Hematopoietic multipotent progenitor cell (in vitro differentiated cells): ENCODE data around the gene SMAD3. TPM values are rescaled to one million over a fixed set of nuclear protein-coding genes. Genes with fewer than 3 reads are reported as not detected.
"Not testable (repeated sequence)": the region's sequence is repeated elsewhere in the genome, so short reads cannot be mapped to it uniquely, and the experiment has no call there.

Experiments
- DNase-seq, 3 donors: peaks; one replicate each; pipeline ENCODE4 v3.0.0-alpha.2; 2011 to 2015; ENCODE audit warnings: low read depth in 2 of 3, low spot score in 2 of 3
- total RNA-seq: library from RNA; depleted of rRNA; stranded (reverse); fragments of >200 nt; gene quantifications from one replicate; pipeline ENCODE4 v1.2.3, GENCODE V29; 2012

The SMAD3 gene
- total RNA-seq, 1 donor = 54.7 TPM

- no peak for DNase-seq
Observed at GRCh38 chr15:67138891-67139855, 73.8 kb downstream of the SMAD3 start.

GRCh38 chr15:67140078-67140833, 74.9 kb downstream of the SMAD3 start:
- DNase-seq = no peak

DNA sequence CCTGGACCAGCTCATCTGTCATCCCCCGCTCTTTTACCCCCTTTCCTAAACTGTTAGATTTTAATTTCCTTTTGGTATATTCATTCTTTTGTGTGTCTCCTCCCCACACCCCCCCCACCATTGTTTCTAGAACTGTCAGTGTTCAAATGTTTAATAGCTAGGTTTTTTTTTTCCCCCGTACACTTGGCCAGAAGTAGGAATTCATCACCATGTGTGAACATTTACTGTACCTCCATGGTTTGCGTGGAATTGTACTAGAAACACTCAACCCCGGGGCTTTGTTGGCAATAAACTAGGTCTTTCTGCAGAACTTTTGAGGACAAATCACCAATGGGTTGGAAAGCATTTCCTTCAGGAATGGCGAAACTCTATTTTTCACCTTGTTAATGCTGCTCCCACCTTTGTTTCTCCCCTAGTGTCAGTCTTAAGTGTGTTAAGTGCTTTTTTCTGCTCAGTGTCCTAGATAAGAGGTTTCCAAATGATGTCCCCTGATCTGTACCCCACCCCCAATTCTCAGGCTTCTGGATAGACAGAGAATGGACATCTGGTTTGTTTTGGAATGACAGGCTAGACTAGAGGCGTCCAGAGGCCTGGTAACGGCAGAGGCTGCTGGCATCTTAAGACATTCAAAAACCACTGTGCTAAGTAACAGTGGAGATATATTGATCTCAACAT, 76.8 kb downstream of the SMAD3 start:
- DNase-seq = no peak

- DNase-seq = no peak
Observed at GRCh38 chr15:67142767-67143100, 77.3 kb downstream of the SMAD3 start.

DNA sequence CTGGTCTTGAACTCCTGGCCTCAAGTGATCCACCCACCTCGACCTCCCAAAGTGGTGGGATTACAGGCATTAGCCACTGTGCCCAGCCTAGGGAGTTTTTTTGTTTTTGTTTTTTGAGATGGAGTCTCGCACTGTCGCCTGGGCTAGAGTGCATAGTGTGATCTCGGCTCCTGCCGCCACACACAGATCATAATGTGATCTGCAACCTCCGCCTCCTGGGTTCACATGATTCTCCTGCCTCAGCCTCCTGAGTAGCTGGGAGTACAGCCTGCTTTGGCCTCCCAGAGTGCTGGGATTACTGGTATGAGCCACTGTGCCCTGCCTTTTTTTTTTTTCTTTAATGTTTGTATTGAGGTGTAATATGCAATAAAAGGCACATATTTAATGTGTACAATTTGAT, 78.2 kb downstream of the SMAD3 start:
- DNase-seq = no peak

GRCh38 chr15:67144609-67145311, 79.4 kb downstream of the SMAD3 start:
- no peak for DNase-seq

DNA sequence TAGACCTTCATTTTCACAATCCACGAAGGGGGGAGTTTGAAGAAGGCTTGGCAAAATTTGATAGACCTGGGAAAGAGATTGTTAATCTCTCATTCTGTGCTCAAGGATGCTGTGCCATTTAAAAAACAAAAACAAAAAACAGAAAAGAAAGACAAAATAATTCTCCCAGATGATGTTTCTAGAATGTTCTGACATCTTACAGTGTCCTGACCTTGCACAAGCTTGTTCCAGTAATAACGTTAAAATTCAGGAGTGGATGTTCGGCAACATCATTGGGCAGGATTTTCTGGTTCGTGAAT, 79.9 kb downstream of the SMAD3 start:
- DNase-seq = no peak

DNA sequence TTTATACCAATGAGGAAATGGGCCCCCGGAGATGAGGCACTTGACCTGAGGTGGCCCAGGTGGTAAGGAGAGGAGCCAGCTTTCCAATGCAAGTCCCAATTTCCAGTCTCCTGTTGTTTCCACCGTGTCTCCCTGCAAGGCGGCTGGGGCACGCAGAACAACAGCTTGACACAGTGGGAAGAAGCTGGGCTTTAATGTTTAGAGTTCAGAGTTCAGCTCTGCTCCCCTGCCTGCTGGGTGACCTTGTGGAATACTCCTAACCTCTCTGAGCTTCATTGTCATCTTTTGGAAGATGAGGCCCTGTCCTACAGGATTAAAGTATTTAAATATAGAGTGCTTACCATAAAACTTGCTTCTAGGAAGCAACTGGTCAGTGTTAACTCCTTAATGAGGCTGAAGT, 80.3 kb downstream of the SMAD3 start:
- DNase-seq = no peak

GRCh38 chr15:67146234-67146633, 80.8 kb downstream of the SMAD3 start:
- no peak for DNase-seq

DNA sequence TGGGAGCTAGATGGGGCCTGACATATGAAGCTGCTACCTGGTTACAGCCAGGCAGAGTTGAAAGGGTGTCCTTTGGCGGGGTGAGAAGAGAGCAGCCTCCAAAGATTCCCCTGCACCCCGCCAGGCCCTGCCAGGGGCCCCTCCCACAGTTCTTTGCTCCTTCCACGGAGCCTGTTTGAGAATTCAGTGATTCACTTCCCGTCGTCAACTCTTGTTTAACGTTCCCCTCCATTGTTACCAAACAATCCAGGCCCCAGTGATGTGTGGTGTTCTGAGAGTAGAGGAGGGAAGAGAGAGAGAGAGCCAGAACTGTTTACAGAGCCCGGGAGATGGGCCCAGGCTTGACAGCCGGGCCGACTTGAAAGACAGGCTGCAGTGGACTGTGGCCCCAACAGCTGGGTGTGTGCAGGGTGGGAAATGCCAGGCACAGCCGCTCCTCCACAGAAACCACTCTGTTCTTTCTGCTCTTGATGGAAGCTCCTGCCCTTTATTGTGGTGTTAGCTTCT, 81.5 kb downstream of the SMAD3 start:
- peak in 2 of 3 donors; percentile 35 to 66 for DNase-seq

GRCh38 chr15:67147396-67147949, 82.1 kb downstream of the SMAD3 start:
- no peak for DNase-seq

DNA sequence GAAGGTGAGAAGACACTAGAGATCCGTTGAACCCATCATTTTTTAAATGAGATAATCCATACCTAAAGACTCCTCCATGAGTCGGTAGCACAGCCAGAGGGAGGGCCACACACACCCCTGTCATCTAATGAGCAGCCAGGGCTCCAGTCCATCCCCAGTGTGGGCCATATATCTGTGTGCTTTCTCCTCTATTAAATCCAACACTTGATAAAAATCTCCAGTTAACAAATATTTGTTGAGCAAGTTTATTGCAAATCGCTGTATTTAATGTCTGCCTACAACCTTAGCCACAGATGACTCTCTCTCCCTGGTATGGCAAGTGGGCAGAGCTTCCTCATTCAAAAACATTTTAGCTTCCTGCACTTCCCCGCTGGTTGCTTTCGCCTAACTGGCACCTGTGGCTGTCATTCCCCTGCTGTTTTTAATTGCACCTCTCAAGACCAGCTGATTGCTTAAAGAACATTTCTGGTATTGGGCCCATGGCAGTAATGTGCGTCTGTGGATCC, 82.8 kb downstream of the SMAD3 start:
- DNase-seq = peak in 2 of 3 donors; percentile 54 to 73

DNA sequence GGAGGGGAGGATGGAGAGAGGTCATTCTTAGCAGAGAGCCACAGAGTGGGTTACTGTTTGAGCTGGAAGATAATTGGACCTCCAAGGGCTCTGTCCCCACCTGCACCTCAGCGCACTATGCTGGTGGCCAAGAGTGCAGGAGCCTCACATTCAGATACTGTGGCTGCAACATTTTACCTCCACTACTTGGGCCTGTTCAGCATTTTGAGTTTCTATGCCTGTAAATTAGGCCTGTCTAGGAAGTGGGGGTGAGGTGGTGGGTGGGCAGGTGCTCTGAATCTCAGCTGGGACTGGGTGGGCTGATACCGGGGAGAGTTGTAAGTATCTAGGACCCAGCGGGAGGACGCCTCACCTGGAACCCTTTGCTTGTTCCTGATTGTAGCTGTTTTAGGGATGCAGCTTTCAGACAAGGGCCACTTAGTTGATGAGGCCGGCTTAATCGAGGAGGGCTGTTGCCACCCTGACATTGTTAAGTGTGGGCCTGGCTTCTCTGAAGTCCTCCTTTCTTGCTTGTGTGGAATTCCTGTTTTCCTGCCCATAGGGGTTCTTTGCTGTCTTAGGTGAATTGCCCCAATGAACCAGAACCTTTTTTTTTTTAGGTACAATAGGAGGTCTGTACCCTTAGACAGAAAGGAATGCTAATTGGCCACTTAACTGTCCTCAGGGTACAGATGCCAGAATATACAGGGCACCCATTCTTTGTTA, 83.8 kb downstream of the SMAD3 start:
- no peak for DNase-seq

GRCh38 chr15:67149773-67150022, 84.3 kb downstream of the SMAD3 start:
- DNase-seq = no peak

DNA sequence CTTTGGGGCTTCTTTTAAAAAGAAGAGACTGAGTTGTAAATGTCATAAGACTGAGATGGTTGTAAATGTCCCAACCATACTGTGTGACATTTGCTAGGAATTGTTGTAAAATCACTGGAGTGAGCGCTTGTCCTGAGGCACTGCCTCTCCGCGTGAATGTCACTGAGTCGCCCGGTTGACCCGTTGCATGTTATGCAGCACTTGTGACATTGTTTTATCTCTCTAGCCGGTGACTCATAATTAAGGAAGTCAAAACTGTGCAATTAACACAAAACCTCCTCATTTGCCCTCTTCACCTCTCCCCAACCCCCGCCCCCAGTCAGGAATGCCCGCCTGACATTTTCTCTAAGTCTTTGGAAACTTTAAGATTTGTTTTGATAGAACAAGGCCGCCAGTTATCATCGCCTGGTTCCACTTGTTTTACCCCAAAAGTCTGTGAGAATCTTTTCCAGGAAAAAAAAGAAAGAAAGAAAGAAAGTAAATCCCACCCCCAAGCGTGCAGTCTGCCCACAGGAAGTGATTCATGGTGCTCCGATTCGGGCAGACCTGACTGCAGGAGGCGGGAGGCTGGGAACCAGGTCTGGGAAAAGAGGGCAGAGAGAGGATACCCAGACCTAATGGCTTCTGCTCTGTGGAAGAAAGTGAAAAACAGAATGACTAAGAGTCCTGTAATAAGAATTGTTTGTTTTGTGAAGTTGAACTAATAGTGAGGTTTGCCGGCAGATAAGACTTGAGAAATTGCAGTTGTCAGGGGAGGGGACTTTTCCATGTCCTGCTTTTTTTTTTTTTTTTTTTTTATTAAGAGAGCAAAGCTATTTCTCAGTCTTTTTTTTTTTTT, 84.8 kb downstream of the SMAD3 start:
- peak in 1 of 3 donors; percentile 53 for DNase-seq

DNA sequence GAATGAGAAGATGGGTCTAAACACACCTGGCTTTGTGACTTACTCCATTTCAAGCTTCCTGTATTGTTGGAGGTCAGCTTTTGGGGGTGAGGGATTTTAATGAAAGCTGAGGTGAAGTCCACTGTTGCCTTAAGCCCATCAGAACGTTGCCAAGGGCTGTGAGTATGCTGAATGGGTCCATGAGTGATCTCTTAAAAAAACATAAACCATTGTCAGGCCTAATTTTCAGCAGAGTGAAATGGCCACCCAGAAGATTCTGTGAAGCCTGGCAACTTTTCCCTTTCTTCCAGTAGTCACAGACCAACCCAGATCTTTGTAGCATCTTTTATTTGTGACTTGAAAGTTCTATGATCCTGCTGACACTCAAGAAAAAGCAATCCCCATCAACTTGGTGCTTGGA, 87.0 kb downstream of the SMAD3 start:
- no peak for DNase-seq

- DNase-seq = not testable (repeated sequence)
Observed at GRCh38 chr15:67153044-67153443, 87.6 kb downstream of the SMAD3 start.

- no peak for DNase-seq
Observed at GRCh38 chr15:67154249-67154648, 88.8 kb downstream of the SMAD3 start.

DNA sequence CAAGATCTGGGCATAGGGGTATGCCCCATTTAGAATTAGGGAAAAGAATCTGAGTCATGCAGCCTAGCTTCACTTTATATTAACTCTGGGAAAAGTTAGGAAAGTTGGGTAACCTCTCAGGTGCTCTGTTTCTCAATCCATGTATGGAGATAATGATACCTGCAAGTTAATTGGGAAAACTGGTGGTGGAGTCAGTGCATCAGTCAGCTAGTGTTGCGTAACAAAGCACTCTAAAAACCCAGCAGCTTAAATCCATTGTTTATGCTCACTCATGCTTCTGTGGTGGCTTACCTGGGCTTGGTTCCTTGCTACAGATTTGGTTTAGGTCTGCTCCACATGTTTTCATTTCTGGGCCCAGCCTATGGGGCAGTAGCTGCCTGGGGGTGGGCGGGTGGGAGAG, 91.0 kb downstream of the SMAD3 start:
- DNase-seq = no peak
